Suppressor macrophage (primary cell): ENCODE measurements around the gene ZNF83.
"Not testable (repeated sequence)": the region's sequence is repeated elsewhere in the genome, so short reads cannot be mapped to it uniquely, and the experiment has no call there.

Source experiments
- DNase-seq, 4 experiments: peaks; one replicate each; pipeline ENCODE4 v3.0.0-alpha.2; 2020 to 2022

Gene ZNF83

GRCh38 chr19:52638601-52639000, 446 bp upstream of the ZNF83 start:
- DNase-seq = peak in 3 of 4 experiments; percentile 4 to 21 (median 8)

GRCh38 chr19:52635786-52636570, 2.2 kb downstream of the ZNF83 start:
- no peak for DNase-seq

GRCh38 chr19:52627441-52627840, 10.7 kb downstream of the ZNF83 start:
- not testable (repeated sequence) for DNase-seq

GRCh38 chr19:52626915-52627314, 11.2 kb downstream of the ZNF83 start:
- no peak for DNase-seq

GRCh38 chr19:52622261-52622660, 15.9 kb downstream of the ZNF83 start:
- DNase-seq = no peak

GRCh38 chr19:52621376-52621775, 16.8 kb downstream of the ZNF83 start:
- no peak for DNase-seq

- DNase-seq = no peak
Measured at GRCh38 chr19:52613299-52613906, 24.8 kb downstream of the ZNF83 start.

- DNase-seq = no peak
Measured at GRCh38 chr19:52603558-52604207, 34.5 kb downstream of the ZNF83 start.

GRCh38 chr19:52602941-52603340, 35.2 kb downstream of the ZNF83 start:
- DNase-seq = no peak

- DNase-seq = not testable (repeated sequence)
Measured at GRCh38 chr19:52601974-52602366, 36.2 kb downstream of the ZNF83 start.

GRCh38 chr19:52601025-52601973, 36.9 kb downstream of the ZNF83 start:
- DNase-seq = peak; percentile 92 to 97 (median 95)

- DNase-seq = peak in 1 of 4 experiments; percentile 23
Measured at GRCh38 chr19:52600639-52601024, 37.5 kb downstream of the ZNF83 start.

- DNase-seq = no peak
Measured at GRCh38 chr19:52599241-52599640, 38.9 kb downstream of the ZNF83 start.

- not testable (repeated sequence) for DNase-seq
Measured at GRCh38 chr19:52593441-52593840, 44.7 kb downstream of the ZNF83 start.

- DNase-seq = no peak
Measured at GRCh38 chr19:52592301-52592700, 45.9 kb downstream of the ZNF83 start.

- DNase-seq = no peak
Measured at GRCh38 chr19:52590728-52591127, 47.4 kb downstream of the ZNF83 start.

GRCh38 chr19:52585604-52586003, 52.6 kb downstream of the ZNF83 start:
- no peak for DNase-seq

- DNase-seq = no peak
Measured at GRCh38 chr19:52584736-52585440, 53.3 kb downstream of the ZNF83 start.

GRCh38 chr19:52570000-52570861, 67.9 kb downstream of the ZNF83 start, which contains the start of gene ZNF701:
TSS of gene ZNF701 (plus strand) at chr19:52570287. CDS start at chr19:52574148, 3,861 bp downstream.
- peak; percentile 96 to 97 (median 96) for DNase-seq

GRCh38 chr19:52569638-52569999, 68.5 kb downstream of the ZNF83 start:
- peak in 1 of 4 experiments; percentile 31 for DNase-seq

GRCh38 chr19:52567921-52568320, 70.2 kb downstream of the ZNF83 start:
- no peak for DNase-seq
